Adrenal gland (tissue), 12 donors: ENCODE results near the gene ALDH18A1. TPM values are rescaled to one million over a fixed set of nuclear protein-coding genes. Genes with fewer than 3 reads are reported as not detected.

Experiments used
- DNase-seq, 7 donors: peaks; one replicate each; pipeline ENCODE4 v3.0.0-alpha.2; 2019 to 2020
- H3K27ac ChIP-seq, 5 donors: fragments of 200-600 bp; sonication (generic) in 4 of 5; 1 replicate in 3 of 5; 2 replicates in 2 of 5; pipeline versions ENCODE4 v1.5.1 to v1.8.0; 2016 to 2020; ENCODE audit warnings: mild to moderate bottlenecking in 1 of 5
- H3K27me3 ChIP-seq: fragments of 200-600 bp; 2 replicates; pipeline ENCODE4 v1.8.0; 2021
- H3K36me3 ChIP-seq, 2 donors: fragments of 200-600 bp; replicated peaks in 1 of 2; 1 replicate in 1 of 2; 2 replicates in 1 of 2; pipeline versions ENCODE4 v1.5.1 to v1.8.0; 2018 to 2022
- H3K4me1 ChIP-seq, 2 donors: fragments of 200-600 bp; replicated peaks in 1 of 2; 1 replicate in 1 of 2; 2 replicates in 1 of 2; pipeline versions ENCODE4 v1.5.1 to v1.8.0; 2018 to 2021
- H3K4me3 ChIP-seq, 4 donors: fragments of 200-600 bp; sonication (generic) in 3 of 4; one replicate each; pipeline ENCODE4 v1.5.1; 2016 to 2018
- H3K9me3 ChIP-seq, 3 donors: fragments of 200-600 bp; sonication (generic) in 1 of 3; replicated peaks in 1 of 3; 1 replicate in 2 of 3; 2 replicates in 1 of 3; pipeline versions ENCODE4 v1.5.1 to v1.8.0; 2016 to 2021
- CTCF ChIP-seq, 6 experiments: fragments of 450-650 bp in 4 of 6; fragments of 200-600 bp in 2 of 6; sonication (generic) in 1 of 6; IDR thresholded peaks; 1 replicate in 5 of 6; 2 replicates in 1 of 6; pipeline versions ENCODE4 v1.5.1 to v1.8.0; 2016 to 2021; ENCODE audit warnings: antibody characterized with exemption in 6 of 6, mild to moderate bottlenecking in 2 of 6, moderate library complexity in 1 of 6
- POLR2A ChIP-seq, 2 donors: fragments of 450-650 bp; IDR thresholded peaks; one replicate each; pipeline ENCODE4 v1.6.1; 2017; ENCODE audit warnings: antibody characterized with exemption in 2 of 2, mild to moderate bottlenecking in 2 of 2, moderate library complexity in 1 of 2
- WGBS, 4 donors: extraction: QIAGEN DNeasy Blood & Tissue Kit in 2 of 4; methylation state at CpG; one replicate each; pipeline versions ENCODE4 v1.1.5 to v1.1.7; 2013 to 2017; 5-methylcytosine and 5-hydroxymethylcytosine counted together
- intact Hi-C, 2 donors: fragments of 100-400 bp; cut with DNase I; formaldehyde crosslinking; loops; one replicate each; pipeline versions ENCODE4 v1.14.1 to v1.15.0; 2022 to 2023
- polyA plus RNA-seq, 3 donors: library from polyadenylated mRNA; stranded (reverse); fragments of 200-250 nt in 2 of 3; fragments of 350-450 nt in 1 of 3; fragmentation: Illumina TruSeq in 1 of 3; extraction: RNeasy Lipid Tissue Mini Kit (QIAGEN cat#74804) in 1 of 3; gene quantifications; one replicate each; pipeline ENCODE4 v1.2.3, GENCODE V29; 2013 to 2014
- total RNA-seq, 9 donors: library from RNA; depleted of rRNA in 4 of 9; stranded (reverse); fragments of >200 nt in 4 of 9; fragments of 120-200 nt in 1 of 9; fragmentation: NEBNext Ultra II Directional in 1 of 9; extraction: Animal tissue kit (Norgen Biotek cat#: 25700) in 1 of 9; gene quantifications; one replicate each; pipeline versions ENCODE4 v1.1.0 to v1.2.4, GENCODE V29; 2013 to 2023
- donor health status: healthy with polysubstance abuse.
- donor health status: Bipolar disorder and iron deficiency.
- donor health status: DM: yes; HTN: yes; CAD: no.
- donor health status: DM: no; HTN: no; CAD: no.
- donor health status: DM: no; HTN: no; CAD: no.
- donor health status: DM: yes; HTN: yes; CAD: no.

ALDH18A1 gene
- total and polyA plus RNA-seq, 12 donors = 16.4 to 52.7 (median 39.8) TPM

GRCh38 chr10:95588025-95588424 is 68.5 kb downstream of the ALDH18A1 start:
- H3K27me3 ChIP-seq = no peaks in the 10 kb centered on the region
- H3K27ac ChIP-seq = no peak overlapping the region
- DNase-seq = no peak
- H3K4me3 ChIP-seq = no peak overlapping the region
- TF ChIP-seq CTCF (IDR thresholded peaks at IDR 0.05) (no peak), POLR2A (IDR thresholded peaks at IDR 0.05) (no peak)
- 50 to 81% (median 68%) methylated on average over 1 of the region's 1 CpG for WGBS, 4 donors
- H3K4me1 ChIP-seq = no peaks in the 10 kb centered on the region
- no peaks in the 10 kb centered on the region for H3K9me3 ChIP-seq
- H3K36me3 ChIP-seq = no peaks in the 10 kb centered on the region
- intact Hi-C loops = no loop called here

GRCh38 chr10:95579835-95580535 is 76.5 kb downstream of the ALDH18A1 start:
- no peaks in the 10 kb centered on the region for H3K36me3 ChIP-seq
- intact Hi-C loops = no loop called here
- H3K4me3 ChIP-seq = no peak overlapping the region
- no peak for DNase-seq
- no peak overlapping the region for H3K27ac ChIP-seq
- no peaks in the 10 kb centered on the region for H3K9me3 ChIP-seq
- TF ChIP-seq CTCF (IDR thresholded peaks at IDR 0.05) (no peak), POLR2A (IDR thresholded peaks at IDR 0.05) (no peak)
- no peaks in the 10 kb centered on the region for H3K4me1 ChIP-seq
- WGBS, 4 donors = 84 to 87% (median 86%) methylated on average over 2 of the region's 2 CpGs
- no peaks in the 10 kb centered on the region for H3K27me3 ChIP-seq

GRCh38 chr10:95579292-95579691 is 77.2 kb downstream of the ALDH18A1 start:
- no peaks in the 10 kb centered on the region for H3K36me3 ChIP-seq
- intact Hi-C loops = no loop called here
- 83 to 100% (median 88%) methylated on average over 1 of the region's 1 CpG for WGBS, 4 donors
- H3K4me3 ChIP-seq = no peak overlapping the region
- TF ChIP-seq POLR2A (IDR thresholded peaks at IDR 0.05) = no peak
- TF ChIP-seq CTCF (IDR thresholded peaks at IDR 0.05) = no peak
- H3K27ac ChIP-seq = no peak overlapping the region
- H3K27me3 ChIP-seq = no peaks in the 10 kb centered on the region
- H3K4me1 ChIP-seq = no peaks in the 10 kb centered on the region
- DNase-seq = no peak
- H3K9me3 ChIP-seq = no peaks in the 10 kb centered on the region

- intact Hi-C loops = no loop called here
- Histone ChIP-seq H3K9me3 (no peaks in the 10 kb centered on the region), H3K27me3 (no peaks in the 10 kb centered on the region), H3K4me1 (no peaks in the 10 kb centered on the region), H3K27ac (no peak overlapping the region), H3K4me3 (no peak overlapping the region), H3K36me3 (no peaks in the 10 kb centered on the region)
- no peak for TF ChIP-seq POLR2A (IDR thresholded peaks at IDR 0.05)
- no peak for TF ChIP-seq CTCF (IDR thresholded peaks at IDR 0.05)
- WGBS, 4 donors = 83 to 97% (median 87%) methylated on average over 2 of the region's 2 CpGs
- DNase-seq = no peak
Observed at GRCh38 chr10:95578619-95579018, 77.9 kb downstream of the ALDH18A1 start.
